ENCODE measurements around the gene NUTM2F. TPM values are rescaled to one million over a fixed set of nuclear protein-coding genes. Genes with fewer than 3 reads are reported as not detected.
"Not testable (repeated sequence)": the region's sequence is repeated elsewhere in the genome, so short reads cannot be mapped to it uniquely, and the experiment has no call there.

Gene NUTM2F
- total RNA-seq, 1 donor from 2014 or later, result not detected

DNA sequence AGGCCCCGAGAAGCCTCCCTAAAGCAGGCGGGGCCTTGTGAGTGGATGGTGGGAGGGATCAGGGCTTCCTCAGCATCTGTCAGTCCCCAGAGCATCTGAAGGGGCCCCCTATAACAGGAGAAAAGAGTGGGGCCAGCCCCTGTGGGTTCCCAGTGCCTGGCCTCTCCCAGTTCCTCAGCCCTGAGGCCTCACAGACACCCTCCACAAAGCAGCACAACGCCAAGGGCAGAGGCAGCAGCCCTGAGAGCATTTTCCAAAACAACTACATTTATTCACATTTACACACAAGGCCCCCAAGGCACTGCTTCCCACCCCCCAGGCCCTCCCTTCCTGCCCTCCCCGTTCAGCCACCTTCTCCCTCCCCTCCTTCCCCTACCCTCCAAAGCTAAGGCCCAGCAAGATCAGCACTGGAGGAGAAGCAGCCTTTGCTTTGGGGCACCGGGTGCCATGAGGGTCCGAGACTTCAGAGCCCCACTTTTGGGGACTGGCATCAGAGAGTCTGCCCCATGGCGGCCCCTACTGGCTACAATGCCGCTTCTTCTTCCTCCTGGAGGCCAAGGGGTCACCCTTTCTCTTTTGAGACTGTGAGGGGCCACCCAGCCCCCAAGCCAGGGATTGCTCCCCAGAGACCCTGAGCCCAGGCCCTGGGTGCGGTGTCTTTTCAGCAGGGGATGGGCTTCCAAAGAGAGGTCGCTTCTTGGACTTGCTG lies 10.3 kb downstream of the NUTM2F start:
- FAIRE-seq; DNase-seq (ENCODE audit: low spot score in 2 of 2): not testable (repeated sequence)

GRCh38 chr9:94316236-94316635 lies 12.2 kb downstream of the NUTM2F start:
- not testable (repeated sequence) for FAIRE-seq; DNase-seq (ENCODE audit: low spot score in 2 of 2)

- FAIRE-seq; DNase-seq (ENCODE audit: low spot score in 2 of 2): not testable (repeated sequence)
These were observed 13.1 kb downstream of the NUTM2F start for GRCh38 chr9:94315034-94315984.

DNA sequence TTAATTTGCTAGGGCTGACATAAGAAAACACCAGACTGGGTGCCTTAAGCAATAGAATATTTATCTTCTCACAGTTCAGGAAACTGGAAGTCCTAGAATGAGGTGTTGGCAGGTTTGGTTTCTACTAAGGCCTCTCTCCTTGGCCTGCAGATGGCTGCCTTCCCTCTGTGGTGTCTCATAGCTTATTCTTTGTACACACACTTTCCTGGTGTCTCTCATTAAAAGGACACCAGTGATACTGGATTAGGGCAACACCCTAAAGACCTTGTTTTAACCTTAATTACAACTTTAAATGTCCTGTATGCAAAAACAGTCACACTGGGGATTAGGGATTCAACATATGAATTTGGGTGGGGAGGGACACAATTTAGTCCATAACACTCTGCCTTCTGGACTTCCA lies 25.1 kb downstream of the NUTM2F start:
- no peak for DNase-seq (ENCODE audit: low spot score in 2 of 2)
- FAIRE-seq, result no peak

- no peak for FAIRE-seq
These were observed 26.0 kb downstream of the NUTM2F start for GRCh38 chr9:94302426-94302825.

GRCh38 chr9:94301583-94301982 lies 26.9 kb downstream of the NUTM2F start:
- FAIRE-seq, result no peak

More at GRCh38 chr9:94302426-94302825, 26.0 kb downstream of the NUTM2F start:
- no peak for DNase-seq (ENCODE audit: low spot score in 2 of 2)

DNA sequence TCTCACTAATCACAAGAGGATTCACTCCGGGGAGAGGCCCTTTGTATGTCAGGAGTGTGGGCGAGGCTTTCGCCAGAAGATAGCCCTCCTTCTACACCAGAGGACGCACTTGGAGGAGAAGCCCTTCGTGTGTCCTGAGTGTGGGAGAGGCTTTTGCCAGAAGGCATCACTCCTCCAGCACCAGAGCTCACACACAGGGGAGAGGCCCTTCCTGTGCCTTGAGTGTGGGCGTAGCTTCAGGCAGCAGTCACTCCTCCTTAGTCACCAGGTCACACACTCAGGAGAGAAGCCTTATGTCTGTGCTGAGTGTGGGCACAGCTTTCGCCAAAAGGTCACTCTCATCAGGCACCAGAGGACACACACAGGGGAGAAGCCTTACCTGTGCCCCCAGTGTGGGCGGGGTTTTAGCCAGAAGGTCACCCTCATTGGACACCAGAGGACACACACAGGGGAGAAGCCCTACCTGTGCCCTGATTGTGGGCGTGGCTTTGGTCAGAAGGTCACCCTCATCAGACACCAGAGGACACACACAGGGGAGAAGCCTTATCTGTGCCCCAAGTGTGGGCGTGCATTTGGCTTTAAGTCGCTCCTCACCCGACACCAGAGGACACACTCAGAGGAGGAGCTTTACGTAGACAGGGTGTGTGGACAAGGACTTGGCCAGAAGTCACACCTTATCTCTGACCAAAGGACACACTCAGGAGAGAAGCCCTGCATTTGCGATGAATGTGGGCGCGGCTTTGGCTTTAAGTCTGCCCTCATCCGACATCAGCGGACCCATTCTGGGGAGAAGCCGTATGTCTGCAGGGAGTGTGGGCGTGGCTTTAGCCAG lies 27.8 kb downstream of the NUTM2F start:
- DNase-seq (ENCODE audit: low spot score in 2 of 2) (no peak), FAIRE-seq (no peak)

More at GRCh38 chr9:94301583-94301982, 26.9 kb downstream of the NUTM2F start:
- DNase-seq (ENCODE audit: low spot score in 2 of 2), result no peak

DNA sequence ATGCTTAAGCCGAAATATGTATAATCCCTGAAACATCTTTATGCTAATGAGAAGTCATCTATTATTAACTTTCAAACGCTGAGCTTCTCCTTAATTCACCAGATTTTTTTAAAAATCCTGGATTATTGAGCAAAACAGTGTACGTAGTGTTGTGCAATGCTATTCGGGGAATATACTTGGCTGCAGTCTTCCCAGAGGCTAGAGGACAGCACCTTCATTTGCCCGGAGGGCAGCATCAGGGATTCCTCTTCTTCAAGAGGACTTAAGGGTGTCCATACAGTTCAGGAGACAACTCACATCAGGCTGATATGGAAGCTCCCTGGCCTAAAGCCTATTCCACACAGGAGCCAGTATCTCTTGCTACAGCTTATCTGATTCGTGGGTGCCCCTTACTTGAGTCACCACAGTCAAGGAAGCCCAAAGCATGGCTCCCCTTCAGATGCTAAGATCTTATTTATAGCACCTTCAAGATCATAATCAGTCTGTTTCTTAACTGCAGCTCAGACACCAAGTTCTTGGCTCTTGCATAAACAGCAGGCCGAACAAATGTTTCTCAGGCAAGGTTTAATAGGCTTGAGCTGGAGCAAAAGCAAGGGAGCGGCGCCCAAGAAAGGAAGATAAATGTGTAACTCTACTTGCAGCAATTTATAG lies 29.4 kb downstream of the NUTM2F start:
- FAIRE-seq, result no peak
- no peak for DNase-seq (ENCODE audit: low spot score in 2 of 2)

DNA sequence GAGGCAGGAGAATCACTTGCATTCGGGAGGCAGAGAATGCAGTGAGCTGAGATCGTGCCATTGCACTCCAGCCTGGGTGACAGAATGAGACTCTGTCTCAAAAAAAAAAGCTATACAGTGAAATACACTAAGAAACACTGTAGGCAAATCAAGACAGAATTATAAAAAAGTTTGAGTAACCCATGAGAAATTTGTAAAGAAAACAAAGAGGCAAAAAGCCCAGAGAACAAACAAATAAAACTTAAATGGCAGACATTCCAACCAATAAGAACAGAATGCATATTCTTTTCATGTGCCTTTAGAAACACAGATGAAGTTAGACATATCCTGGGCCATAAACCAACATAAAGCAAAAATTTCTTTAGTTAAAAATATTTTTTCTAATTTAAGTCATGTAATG lies 38.8 kb downstream of the NUTM2F start:
- DNase-seq (ENCODE audit: low spot score in 2 of 2) (no peak), FAIRE-seq (peak; percentile 3)

- DNase-seq (ENCODE audit: low spot score in 2 of 2) (no peak), FAIRE-seq (no peak)
These were observed 40.4 kb downstream of the NUTM2F start for GRCh38 chr9:94287877-94288513.

DNA sequence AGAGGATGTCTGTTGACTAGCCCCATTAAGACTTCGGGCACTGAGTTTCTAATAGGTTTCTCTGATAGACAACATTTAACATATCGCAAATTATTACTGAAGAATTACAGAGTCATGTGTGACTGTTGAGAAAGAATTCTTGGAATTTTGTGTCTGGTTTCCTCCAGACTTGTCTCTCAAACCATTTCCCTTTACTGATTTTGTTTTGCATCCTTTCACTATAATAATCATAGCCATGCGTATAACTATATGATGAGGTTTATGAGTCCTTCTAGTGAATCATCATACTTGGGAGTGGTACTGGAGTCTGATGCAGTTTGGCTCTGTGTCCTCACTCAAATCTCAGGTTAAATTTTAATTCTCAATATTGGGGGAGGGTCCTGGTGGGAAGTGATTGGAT lies 42.3 kb downstream of the NUTM2F start:
- DNase-seq (ENCODE audit: low spot score in 2 of 2) (no peak), FAIRE-seq (no peak)

GRCh38 chr9:94281101-94281500 lies 47.3 kb downstream of the NUTM2F start:
- DNase-seq (ENCODE audit: low spot score in 2 of 2) (no peak), FAIRE-seq (no peak)

DNA sequence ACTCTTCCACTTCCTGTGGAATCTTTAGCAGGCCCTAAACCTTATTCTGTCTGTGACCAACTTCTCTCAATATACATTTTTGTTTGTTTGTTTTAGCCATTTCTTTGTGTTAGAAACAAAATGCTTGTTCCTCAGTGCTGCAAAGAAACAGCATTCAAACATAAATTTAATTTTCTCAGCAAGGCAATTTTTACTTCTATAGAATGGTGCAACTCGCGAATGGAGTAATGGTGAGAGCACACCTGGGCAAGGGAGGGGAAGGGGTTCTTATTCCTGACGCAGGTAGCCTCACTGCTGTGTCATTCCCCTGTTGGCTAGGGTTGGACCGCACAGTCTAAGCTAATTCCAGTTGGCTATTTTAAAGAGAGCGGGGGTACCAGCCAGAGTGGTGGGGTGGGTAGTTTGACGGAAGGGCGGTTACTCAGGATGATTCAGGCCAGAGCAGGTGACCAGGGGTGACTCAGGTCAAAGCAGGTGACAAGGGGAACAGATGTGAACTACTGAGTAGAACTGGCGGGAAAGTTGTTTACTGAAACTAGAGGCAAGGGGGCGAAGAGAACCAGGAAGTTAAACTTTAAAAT lies 47.9 kb downstream of the NUTM2F start:
- DNase-seq (ENCODE audit: low spot score in 2 of 2) (no peak), FAIRE-seq (no peak)

DNA sequence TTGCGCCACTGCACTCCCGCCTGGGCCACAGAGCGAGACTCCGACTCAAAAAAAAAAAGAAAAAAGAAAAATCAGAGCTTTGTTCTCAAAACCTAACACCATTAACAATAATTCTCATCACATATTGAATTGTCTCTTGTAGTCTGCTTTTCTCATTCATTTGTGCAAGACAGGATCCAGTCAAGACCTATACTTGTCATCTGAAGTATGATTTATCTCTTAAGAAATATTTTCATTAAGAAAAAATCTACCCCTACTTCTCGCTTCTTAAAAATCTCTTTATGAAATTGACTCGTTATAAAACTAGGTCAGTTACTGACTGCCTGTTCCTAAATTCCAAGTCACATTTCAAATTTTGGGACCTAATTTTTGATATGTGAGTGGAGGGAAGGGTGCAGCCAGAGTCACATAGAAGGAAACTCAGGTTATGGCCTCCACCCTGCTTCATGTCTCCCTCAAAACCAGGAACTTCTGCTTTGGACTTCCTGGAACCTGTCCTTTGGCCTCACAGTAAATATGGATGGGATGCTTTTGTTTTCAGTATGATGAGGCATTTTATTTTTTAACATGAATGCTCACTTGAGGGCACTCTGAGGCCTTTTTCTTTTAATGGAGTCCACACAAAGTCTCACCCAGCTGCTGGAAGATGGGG lies 50.4 kb downstream of the NUTM2F start:
- FAIRE-seq, result no peak
- no peak for DNase-seq (ENCODE audit: low spot score in 2 of 2)

DNA sequence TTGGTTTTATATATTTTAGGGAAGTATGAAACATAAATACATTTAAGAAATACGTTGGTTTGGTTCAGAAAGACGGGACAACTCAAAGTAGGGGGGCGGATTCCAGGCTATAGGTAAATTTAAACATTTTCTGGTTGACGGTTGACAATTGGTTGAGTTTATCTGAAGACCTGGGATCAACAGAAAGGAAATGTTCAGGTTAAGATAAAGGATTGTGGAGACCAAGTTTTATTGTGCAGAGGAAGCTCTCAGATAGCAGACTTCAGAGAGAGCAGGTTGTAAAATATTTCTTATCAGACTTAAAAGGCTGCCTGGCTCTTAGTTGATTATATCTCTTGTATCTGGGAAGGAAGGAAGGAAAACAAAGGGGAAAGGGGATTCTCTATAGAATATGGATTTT lies 51.4 kb downstream of the NUTM2F start:
- not testable (repeated sequence) for FAIRE-seq; DNase-seq (ENCODE audit: low spot score in 2 of 2)

DNA sequence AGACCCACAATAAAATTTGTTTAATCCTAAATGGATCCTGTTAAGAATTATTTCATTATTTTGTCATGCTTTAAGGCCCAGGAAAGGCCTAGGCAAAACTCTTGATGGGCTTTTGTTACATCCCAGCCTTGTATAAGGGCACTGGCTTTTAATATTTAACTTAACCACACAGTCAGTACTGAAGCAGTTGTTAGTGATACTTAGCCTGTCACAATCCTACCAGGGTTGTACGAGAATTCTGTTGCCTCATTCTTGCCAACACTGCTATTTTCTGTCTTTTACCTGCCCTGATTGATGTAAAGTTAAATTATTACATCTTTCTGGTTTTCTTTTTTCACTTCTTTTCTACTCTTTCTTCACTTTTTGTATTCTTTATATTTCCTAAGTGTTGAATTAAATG lies 58.4 kb downstream of the NUTM2F start:
- FAIRE-seq, result no peak
- no peak for DNase-seq (ENCODE audit: low spot score in 2 of 2)

GRCh38 chr9:94269264-94269663 lies 59.2 kb downstream of the NUTM2F start:
- DNase-seq (ENCODE audit: low spot score in 2 of 2), result no peak
- no peak for FAIRE-seq
